D721Med (cell line): ENCODE measurements around the gene ITGA2.

Source experiments
- DNase-seq: peaks from one replicate; pipeline ENCODE4 v3.0.0; 2011; ENCODE audit warnings: low spot score; ENCODE audit not compliant: insufficient read length
- FAIRE-seq: peaks from 2 replicates; lab custom pipeline; 2011; peaks lifted over from hg19 to GRCh38; lab: Jason Lieb, UNC
- TF ChIP-seq, protein P1 (sequence below): IDR thresholded peaks from 2 replicates; pipeline ENCODE4 v1.5.1; 2012; ENCODE audit warnings: mild to moderate bottlenecking, control low read depth; ENCODE audit not compliant: insufficient read depth; ENCODE audit errors: missing control alignments

The ITGA2 gene

DNA sequence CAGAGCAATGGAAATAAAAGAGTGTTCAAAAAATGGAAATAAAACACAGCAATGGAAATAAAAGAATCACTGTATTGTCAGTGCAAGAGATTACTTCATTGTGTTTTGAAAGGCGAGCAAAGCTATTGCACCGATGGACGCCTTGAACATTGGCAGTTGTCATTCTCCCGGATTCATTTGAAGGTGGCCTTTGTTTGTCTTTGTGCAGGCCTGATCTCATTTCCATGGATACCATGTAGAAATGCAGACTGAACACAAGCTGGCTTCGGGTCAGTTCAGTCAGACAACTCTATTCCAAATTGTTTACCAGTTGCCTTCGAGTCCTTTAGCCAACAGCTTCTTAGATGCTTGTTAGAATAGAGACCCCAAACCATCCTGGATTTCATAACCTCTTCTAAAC, 8.3 kb downstream of the ITGA2 start:
- FAIRE-seq = no peak
- TF ChIP-seq, protein P1, sequence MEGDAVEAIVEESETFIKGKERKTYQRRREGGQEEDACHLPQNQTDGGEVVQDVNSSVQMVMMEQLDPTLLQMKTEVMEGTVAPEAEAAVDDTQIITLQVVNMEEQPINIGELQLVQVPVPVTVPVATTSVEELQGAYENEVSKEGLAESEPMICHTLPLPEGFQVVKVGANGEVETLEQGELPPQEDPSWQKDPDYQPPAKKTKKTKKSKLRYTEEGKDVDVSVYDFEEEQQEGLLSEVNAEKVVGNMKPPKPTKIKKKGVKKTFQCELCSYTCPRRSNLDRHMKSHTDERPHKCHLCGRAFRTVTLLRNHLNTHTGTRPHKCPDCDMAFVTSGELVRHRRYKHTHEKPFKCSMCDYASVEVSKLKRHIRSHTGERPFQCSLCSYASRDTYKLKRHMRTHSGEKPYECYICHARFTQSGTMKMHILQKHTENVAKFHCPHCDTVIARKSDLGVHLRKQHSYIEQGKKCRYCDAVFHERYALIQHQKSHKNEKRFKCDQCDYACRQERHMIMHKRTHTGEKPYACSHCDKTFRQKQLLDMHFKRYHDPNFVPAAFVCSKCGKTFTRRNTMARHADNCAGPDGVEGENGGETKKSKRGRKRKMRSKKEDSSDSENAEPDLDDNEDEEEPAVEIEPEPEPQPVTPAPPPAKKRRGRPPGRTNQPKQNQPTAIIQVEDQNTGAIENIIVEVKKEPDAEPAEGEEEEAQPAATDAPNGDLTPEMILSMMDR = no peak

DNA sequence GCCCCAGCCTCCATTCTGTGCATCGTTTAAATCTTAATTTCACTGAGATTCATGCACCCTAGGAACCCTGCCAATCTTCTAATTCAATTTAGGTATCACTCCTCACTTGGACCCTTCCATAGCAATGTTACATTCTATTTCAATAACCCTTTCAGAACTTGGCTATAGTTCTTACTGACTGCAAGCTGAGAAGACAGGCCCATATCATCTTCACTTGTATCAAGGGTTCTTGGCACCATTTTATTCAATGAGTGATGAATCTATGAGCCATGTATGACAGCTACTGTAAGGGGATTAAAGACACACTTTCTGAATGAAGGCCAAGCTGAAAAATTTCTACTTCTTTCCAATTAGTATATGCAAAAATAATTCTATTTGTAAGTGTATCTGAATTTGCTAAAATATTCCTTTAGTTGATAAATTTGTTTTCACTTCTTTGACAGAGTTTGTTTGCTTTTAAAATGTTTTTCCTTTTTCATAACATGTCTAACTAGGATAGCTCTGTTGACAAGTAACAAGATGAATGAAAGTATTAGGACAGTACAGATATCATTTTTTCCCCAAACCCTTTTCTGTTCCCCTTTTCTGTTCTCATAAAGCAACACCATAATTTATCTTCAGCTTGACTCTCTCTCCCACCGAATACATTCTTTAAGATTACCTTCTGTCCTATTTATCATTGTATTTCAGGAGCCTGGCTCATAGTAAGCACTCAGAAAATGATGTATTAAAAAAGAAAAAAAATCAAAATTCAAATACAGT, 9.6 kb downstream of the ITGA2 start:
- DNase-seq (no peak), FAIRE-seq (no peak)
- TF ChIP-seq, protein P1 = no peak

More for the DNA sequence above, 8.3 kb downstream of the ITGA2 start:
- no peak for DNase-seq

DNA sequence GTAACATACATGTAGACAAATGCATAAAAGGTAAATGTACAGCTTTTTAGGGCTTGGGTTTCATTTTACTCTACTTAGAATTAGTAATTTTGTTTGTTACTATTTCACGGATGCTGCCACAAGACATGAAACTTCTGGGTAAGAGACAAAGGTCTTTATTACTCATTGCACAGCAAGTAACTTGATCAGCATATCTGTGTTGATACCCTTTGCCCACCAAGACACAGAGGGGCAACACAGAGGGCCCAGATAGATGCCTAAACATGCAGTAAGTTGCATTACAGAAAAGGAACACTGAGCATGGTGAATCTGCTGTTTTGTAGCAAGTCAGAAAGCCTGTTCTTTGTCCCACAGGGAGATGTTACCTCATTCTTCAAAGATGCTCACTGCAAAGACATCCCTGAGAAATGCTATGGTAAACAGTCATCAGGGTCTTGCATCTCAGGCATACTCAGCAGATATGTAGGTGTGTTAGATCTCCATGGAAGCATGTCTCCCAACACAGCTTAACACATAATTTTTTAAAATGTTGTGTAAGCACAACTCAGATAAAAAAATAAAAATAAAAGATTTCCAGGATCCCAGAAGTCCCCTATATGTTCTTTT, 10.3 kb downstream of the ITGA2 start:
- TF ChIP-seq, protein P1 = no peak
- no peak for FAIRE-seq
- no peak for DNase-seq

DNA sequence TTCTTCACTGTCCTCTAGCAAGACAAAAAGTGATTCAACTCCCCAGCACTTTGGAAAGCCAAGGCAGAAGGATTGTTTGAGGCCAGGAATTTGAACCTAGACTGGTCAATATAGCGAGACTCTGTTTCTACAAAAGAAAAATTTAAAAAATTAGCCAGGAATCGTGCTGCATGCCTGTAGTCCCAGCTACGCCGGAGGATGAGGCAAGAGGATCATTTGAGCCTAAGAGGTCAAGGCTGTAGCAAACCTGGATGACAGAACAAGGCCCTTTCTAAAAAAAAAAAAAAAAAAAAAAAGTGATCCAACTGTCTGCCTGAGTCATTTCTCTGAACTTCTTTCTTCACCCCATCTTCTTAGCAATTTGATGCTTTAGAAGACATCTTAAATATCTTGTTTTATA, 12.4 kb downstream of the ITGA2 start:
- no peak for DNase-seq
- FAIRE-seq = no peak
- TF ChIP-seq, protein P1 = no peak

DNA sequence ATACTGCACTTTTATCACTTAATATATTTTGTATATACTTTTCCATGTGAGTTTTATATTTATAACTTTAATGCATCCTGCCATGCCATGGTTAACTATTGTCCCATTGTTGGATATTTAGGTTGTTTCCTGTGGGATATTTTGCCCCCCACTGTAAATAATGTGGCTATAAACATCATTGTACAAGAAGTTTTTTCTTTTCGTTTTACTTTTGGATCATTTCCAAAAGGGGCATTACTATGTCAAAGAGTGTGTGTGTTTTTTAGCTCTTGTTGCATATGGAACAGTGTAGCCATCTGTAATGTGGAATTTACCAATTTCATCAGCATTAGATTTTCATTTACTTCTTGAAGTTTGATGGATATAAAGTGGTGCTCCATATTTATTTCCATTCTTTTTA, 13.3 kb downstream of the ITGA2 start:
- DNase-seq = no peak
- no peak for FAIRE-seq
- TF ChIP-seq, protein P1 = no peak

DNA sequence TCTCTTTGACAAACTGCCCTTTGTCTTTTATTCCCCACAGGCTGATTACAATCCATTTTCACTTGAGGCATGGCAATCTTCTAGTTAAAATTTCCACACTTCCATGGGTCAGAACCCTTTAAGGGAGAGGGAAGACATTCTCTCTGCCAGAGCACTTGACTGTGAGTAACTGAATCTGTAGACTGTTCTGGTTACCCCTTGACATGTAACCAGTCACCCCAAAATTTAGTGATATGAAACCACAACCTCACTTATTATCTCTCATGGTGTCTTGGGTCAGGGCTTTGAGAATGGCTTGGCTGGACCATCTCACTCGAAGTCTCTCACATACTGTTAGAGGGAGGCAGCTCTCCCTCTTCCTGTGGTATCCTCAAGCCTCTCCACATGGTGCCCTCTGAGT, 14.0 kb downstream of the ITGA2 start:
- DNase-seq = no peak
- TF ChIP-seq, protein P1 = no peak
- FAIRE-seq = no peak
